ENCODE data around the gene RASSF4.

RASSF4 gene

GRCh38 chr10:44932517-44933450, 26.8 kb upstream of the RASSF4 start:
- H3K4me1 ChIP-seq (ENCODE audit: insufficient read depth, low read length) = no peaks in the 10 kb centered on the region
- H3K9me3 ChIP-seq (ENCODE audit: control insufficient read depth, insufficient read depth, low read length) = no peaks in the 10 kb centered on the region
- no peaks in the 10 kb centered on the region for H3K36me3 ChIP-seq (ENCODE audit: insufficient read depth, low read length)
- no peak overlapping the region for H3K9ac ChIP-seq (ENCODE audit: low read depth, low read length)

DNA sequence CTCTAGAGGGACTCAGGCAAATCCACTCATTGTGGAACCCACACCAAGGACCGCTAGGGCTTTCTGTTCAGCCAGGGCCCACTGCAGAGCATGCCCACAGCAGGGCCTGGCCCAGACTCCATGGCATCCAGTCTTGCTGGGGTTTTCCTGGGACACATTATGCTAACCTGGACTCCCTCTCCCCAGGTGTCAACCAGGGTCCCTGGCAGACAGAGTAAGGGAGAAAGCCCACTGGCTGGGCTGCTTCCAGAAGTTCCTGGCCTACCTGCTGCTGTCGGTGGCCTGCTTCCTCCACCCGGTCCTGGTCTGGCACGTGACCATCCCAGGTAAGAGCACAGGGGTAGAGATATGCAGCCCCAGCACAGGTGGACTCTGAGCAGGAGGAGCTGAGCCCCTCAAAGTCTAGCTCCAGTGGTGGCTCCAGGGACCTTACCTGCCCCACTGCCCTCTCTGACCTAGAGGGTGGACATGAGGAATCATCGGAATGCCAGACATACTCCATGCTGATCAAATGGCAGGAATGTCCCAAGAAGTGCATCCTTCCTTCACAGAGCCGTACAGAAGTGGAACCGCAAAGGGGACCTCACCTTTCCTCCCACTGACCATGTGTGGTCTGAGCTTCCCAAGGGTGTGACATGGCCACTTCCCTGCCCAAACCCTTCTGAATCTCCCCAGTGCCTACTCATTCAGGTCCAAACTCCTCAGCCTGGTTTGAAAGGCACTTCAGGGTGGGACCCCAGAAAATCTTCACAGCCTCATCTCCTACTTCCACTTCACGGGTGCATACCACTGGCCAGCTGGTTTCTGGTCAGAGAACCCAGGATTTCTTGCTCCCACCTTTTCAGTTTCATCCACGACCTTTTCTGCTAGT, 25.9 kb upstream of the RASSF4 start:
- Histone ChIP-seq H3K36me3 (ENCODE audit: insufficient read depth, low read length) (no peaks in the 10 kb centered on the region), H3K9ac (ENCODE audit: low read depth, low read length) (no peak overlapping the region), H3K9me3 (ENCODE audit: control insufficient read depth, insufficient read depth, low read length) (no peaks in the 10 kb centered on the region), H3K4me1 (ENCODE audit: insufficient read depth, low read length) (no peaks in the 10 kb centered on the region)

- H3K4me1 ChIP-seq (ENCODE audit: insufficient read depth, low read length) = no peaks in the 10 kb centered on the region
- no peaks in the 10 kb centered on the region for H3K36me3 ChIP-seq (ENCODE audit: insufficient read depth, low read length)
- H3K9me3 ChIP-seq (ENCODE audit: control insufficient read depth, insufficient read depth, low read length) = no peaks in the 10 kb centered on the region
- no peak overlapping the region for H3K9ac ChIP-seq (ENCODE audit: low read depth, low read length)
These were observed 25.0 kb upstream of the RASSF4 start for GRCh38 chr10:44934416-44935200.

GRCh38 chr10:44935201-44935965, 24.2 kb upstream of the RASSF4 start:
- Histone ChIP-seq H3K4me1 (ENCODE audit: insufficient read depth, low read length) (no peaks in the 10 kb centered on the region), H3K9me3 (ENCODE audit: control insufficient read depth, insufficient read depth, low read length) (no peaks in the 10 kb centered on the region), H3K9ac (ENCODE audit: low read depth, low read length) (no peak overlapping the region), H3K36me3 (ENCODE audit: insufficient read depth, low read length) (no peaks in the 10 kb centered on the region)

GRCh38 chr10:44935966-44936295, 23.7 kb upstream of the RASSF4 start:
- Histone ChIP-seq H3K4me1 (ENCODE audit: insufficient read depth, low read length) (no peaks in the 10 kb centered on the region), H3K36me3 (ENCODE audit: insufficient read depth, low read length) (no peaks in the 10 kb centered on the region), H3K9me3 (ENCODE audit: control insufficient read depth, insufficient read depth, low read length) (no peaks in the 10 kb centered on the region), H3K9ac (ENCODE audit: low read depth, low read length) (no peak overlapping the region)

GRCh38 chr10:44936314-44936975, 23.2 kb upstream of the RASSF4 start:
- Histone ChIP-seq H3K4me1 (ENCODE audit: insufficient read depth, low read length) (no peaks in the 10 kb centered on the region), H3K9ac (ENCODE audit: low read depth, low read length) (no peak overlapping the region), H3K36me3 (ENCODE audit: insufficient read depth, low read length) (no peaks in the 10 kb centered on the region), H3K9me3 (ENCODE audit: control insufficient read depth, insufficient read depth, low read length) (0 out of 2 replicates have a peak, but pooled peaks cover 3% of the 10 kb centered on the region)

DNA sequence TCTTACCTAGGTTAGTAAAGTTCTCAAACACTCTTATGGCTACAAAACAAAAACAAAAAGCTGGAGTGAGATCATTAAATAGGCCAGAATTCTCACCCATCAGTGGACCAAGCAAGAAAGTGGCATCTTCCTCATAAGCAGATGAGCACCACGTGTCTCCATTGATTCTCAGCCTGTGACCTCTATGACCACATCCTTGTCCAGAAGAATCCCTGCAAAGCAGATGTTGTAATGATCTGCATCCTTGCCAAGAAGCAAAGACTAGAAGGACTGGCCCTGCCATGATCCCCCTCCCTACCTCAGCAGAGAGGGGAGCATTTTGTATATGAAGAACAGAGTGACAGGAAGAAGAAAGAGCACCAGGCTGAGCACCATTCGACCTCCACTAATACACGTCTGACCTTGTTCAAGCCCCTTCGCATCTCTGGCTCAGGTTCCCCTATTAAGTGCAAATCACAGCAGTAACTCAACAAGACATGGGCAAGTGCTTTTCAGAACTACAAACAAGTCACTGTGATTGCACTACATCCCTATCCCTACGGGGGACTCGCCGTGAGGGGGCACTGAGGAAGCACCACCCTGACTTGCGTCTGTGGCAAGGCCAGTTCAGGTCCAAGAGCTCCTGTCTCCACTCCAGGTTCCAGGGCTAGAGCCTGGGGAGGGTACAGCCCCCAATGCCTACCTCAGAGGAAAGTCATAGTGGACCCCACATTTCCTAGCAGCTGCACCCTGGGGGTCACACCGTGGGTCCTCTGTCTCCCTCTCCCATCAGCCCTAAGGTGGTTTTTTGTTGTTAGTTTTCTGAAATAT, 22.2 kb upstream of the RASSF4 start:
- H3K4me1 ChIP-seq (ENCODE audit: insufficient read depth, low read length) = no peaks in the 10 kb centered on the region
- H3K36me3 ChIP-seq (ENCODE audit: insufficient read depth, low read length) = no peaks in the 10 kb centered on the region
- H3K9me3 ChIP-seq (ENCODE audit: control insufficient read depth, insufficient read depth, low read length) = peaks cover 6% of the 10 kb centered on the region; the same call in 1 of the 2 replicates
- no peak overlapping the region for H3K9ac ChIP-seq (ENCODE audit: low read depth, low read length)

DNA sequence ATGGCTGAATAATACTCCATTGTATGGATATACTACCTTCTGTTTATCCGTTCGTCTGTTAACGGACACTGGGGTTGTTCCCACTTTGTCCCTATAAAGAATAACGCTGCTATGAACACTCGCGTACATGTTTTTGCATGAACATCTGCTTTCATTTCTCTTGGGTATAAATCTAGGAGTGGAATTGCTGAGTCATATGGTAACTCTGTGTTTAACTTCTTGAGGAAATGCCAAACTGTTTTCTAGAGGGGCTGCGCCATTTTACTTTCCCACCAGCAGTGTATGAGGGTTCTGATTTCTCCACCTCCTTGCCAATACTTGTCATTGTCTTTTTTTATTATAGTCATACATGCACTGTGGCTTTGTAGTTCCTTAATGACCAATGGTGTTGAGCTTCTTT, 20.6 kb upstream of the RASSF4 start:
- Histone ChIP-seq H3K9ac (ENCODE audit: low read depth, low read length) (no peak overlapping the region), H3K36me3 (ENCODE audit: insufficient read depth, low read length) (no peaks in the 10 kb centered on the region), H3K9me3 (ENCODE audit: control insufficient read depth, insufficient read depth, low read length) (peaks cover 9% of the 10 kb centered on the region; the same call in 1 of the 2 replicates), H3K4me1 (ENCODE audit: insufficient read depth, low read length) (no peaks in the 10 kb centered on the region)

- H3K9me3 ChIP-seq (ENCODE audit: control insufficient read depth, insufficient read depth, low read length) = peaks cover 12% of the 10 kb centered on the region; the same call in 1 of the 2 replicates
- H3K9ac ChIP-seq (ENCODE audit: low read depth, low read length) = no peak overlapping the region
- H3K36me3 ChIP-seq (ENCODE audit: insufficient read depth, low read length) = no peaks in the 10 kb centered on the region
- no peaks in the 10 kb centered on the region for H3K4me1 ChIP-seq (ENCODE audit: insufficient read depth, low read length)
These were observed 19.8 kb upstream of the RASSF4 start for GRCh38 chr10:44939691-44940401.

DNA sequence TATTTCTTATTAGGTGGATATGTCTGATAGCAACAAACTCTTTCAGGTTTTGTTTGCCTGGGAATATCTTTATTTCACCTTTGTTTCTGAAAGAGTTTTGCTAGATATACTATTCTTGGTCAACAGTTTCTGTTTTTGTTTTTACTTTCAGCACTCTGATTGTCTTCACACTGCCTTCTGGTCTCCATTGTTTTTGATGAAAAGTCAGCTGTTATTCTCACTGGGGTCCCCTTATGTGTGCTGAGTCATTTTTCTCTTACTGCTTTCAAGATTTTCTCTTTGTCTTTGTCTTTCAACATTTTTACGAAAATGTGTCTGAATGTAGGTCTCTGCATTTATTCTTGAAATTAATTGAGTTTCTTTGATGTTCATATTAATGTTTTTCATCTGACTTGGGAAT, 15.2 kb upstream of the RASSF4 start:
- Histone ChIP-seq H3K9me3 (ENCODE audit: control insufficient read depth, insufficient read depth, low read length) (peaks cover 15% of the 10 kb centered on the region; the same call in 1 of the 2 replicates), H3K4me1 (ENCODE audit: insufficient read depth, low read length) (no peaks in the 10 kb centered on the region), H3K9ac (ENCODE audit: low read depth, low read length) (no peak overlapping the region), H3K36me3 (ENCODE audit: insufficient read depth, low read length) (no peaks in the 10 kb centered on the region)

DNA sequence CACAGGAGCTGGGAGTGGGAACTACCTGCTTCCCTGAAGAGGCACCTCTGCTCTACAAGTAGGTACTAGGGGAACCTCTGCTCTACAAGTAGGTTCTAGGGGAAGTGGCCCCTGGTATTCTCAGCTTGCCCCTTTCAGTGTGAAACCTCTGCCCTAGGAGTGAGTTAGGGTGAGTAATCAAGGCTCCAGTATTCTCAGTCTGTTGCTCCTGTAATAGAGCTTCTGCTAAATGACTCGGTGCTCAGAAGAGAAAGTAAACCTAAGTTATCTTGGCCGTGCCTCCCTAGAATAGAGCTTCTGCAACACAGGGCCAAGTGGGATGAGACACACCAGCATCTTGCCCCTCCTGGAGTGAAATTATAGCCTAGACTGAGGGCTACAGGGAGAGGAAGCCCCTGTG, 13.4 kb upstream of the RASSF4 start:
- H3K9ac ChIP-seq (ENCODE audit: low read depth, low read length) = no peak overlapping the region
- H3K36me3 ChIP-seq (ENCODE audit: insufficient read depth, low read length) = no peaks in the 10 kb centered on the region
- peaks cover 3% of the 10 kb centered on the region; the same call in 1 of the 2 replicates for H3K4me1 ChIP-seq (ENCODE audit: insufficient read depth, low read length)
- H3K9me3 ChIP-seq (ENCODE audit: control insufficient read depth, insufficient read depth, low read length) = peaks cover 15% of the 10 kb centered on the region; the same call in 1 of the 2 replicates

Data from ES-I3 (cell line).